ENCODE measurements around the gene RYR2.

The RYR2 gene

DNA sequence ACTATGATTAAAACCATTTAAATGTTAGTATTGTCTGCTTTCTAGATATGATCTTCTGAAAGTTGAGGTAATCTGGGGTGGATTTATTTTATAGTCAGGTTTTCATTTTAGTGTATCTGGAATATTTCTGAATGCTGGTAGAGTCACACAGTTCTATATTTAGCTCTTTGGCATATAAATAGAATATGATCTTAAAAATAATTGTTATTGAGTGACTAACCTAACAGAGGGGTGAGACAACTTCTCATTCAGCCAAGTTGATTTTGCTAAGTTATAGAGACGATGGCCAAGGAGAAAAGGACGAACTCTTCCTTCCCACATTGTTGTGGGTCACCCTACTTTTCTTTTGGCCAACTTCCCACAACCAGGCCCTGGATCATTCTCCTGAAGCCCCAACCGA, 30.6 kb upstream of the RYR2 start:
- TF ChIP-seq TAF1 (IDR thresholded peaks at IDR 0.05; ENCODE audit: borderline replicate concordance, low read depth, low read length): no peak
- no peak for TF ChIP-seq POLR2A (IDR thresholded peaks at IDR 0.05; ENCODE audit: low read depth, low read length)
- TF ChIP-seq POLR2AphosphoS5 (IDR thresholded peaks at IDR 0.05; ENCODE audit: low read depth, low read length): no peak
- DNase-seq (ENCODE audit: insufficient read length) (no peak), FAIRE-seq (no peak)

- TF ChIP-seq POLR2AphosphoS5 (IDR thresholded peaks at IDR 0.05; ENCODE audit: low read depth, low read length): no peak
- TF ChIP-seq POLR2A (IDR thresholded peaks at IDR 0.05; ENCODE audit: low read depth, low read length): no peak
- TF ChIP-seq TAF1 (IDR thresholded peaks at IDR 0.05; ENCODE audit: borderline replicate concordance, low read depth, low read length): no peak
- no peak for FAIRE-seq
- DNase-seq (ENCODE audit: insufficient read length): no peak
Measured at GRCh38 chr1:237012361-237012760, 29.6 kb upstream of the RYR2 start.

DNA sequence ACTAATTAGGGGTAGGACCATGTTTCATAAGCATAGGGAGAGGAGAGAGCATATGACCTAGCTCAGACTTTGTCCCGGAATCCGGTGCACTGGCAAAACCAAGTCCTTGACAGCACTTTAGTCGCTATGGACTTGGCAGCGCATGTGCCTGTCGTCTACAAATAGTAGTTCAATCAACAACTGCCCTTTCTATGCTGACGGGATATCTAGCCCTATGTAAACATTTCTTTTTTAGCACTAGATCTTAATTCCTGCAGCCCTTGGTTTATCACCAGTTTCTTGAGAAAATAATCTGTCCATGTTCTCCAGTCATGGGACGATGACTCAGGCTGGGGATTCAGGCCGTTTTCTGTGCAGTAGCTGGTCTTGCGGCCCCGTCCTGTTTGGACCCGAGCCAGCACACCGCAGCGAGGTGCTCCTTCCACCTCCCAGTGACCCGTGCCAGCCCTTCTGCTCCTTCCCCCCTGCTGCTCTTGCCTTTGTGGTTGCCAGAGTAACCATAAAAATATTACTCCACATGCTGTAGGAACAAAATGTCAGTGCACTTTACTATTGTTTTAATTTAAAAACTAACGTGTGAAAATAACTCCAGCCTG, 29.1 kb upstream of the RYR2 start:
- DNase-seq (ENCODE audit: insufficient read length) (no peak), FAIRE-seq (no peak)
- TF ChIP-seq TAF1 (IDR thresholded peaks at IDR 0.05; ENCODE audit: borderline replicate concordance, low read depth, low read length): no peak
- TF ChIP-seq POLR2A (IDR thresholded peaks at IDR 0.05; ENCODE audit: low read depth, low read length): no peak
- no peak for TF ChIP-seq POLR2AphosphoS5 (IDR thresholded peaks at IDR 0.05; ENCODE audit: low read depth, low read length)

DNA sequence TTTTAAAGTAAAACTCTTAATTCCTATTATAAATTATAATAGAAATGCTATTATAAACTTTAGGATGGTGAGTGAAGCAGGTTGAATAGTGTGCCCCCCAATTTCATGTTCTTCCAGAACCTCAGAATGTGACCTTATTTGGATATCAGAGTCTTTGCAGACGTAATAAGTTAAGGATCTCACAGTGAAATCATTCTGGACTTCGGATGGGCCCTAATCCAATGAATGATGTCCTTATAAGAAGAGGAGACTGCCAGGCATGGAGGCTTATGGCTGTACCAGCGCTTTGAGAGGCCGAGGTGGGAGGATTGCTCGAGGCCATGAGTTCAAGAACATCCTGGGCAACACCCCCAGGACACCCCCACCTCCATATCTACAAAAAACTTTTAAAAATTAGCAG, 28.4 kb upstream of the RYR2 start:
- FAIRE-seq (no peak), DNase-seq (ENCODE audit: insufficient read length) (no peak)
- no peak for TF ChIP-seq POLR2A (IDR thresholded peaks at IDR 0.05; ENCODE audit: low read depth, low read length)
- no peak for TF ChIP-seq POLR2AphosphoS5 (IDR thresholded peaks at IDR 0.05; ENCODE audit: low read depth, low read length)
- TF ChIP-seq TAF1 (IDR thresholded peaks at IDR 0.05; ENCODE audit: borderline replicate concordance, low read depth, low read length): no peak

DNA sequence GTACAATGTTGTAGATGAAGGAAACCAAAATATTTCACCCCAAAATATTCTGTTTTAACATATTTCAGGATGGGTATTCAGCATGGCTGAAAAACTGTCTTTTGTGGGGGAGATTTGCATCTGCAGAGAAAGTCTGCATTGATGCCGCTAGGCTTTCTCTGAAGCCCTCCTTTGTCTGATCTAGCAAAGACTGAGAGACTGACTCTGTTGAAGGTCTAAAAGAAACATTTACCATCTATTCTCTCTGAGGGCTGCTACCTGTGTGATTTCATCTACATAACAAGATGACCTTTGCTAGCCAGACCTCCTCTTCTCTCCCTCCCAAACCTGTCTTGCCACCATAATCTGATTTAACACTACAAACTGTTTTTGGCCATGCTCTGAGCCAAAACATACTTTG, 25.4 kb upstream of the RYR2 start:
- DNase-seq (ENCODE audit: insufficient read length) (no peak), FAIRE-seq (no peak)
- TF ChIP-seq POLR2A (IDR thresholded peaks at IDR 0.05; ENCODE audit: low read depth, low read length) (no peak), POLR2AphosphoS5 (IDR thresholded peaks at IDR 0.05; ENCODE audit: low read depth, low read length) (no peak), TAF1 (IDR thresholded peaks at IDR 0.05; ENCODE audit: borderline replicate concordance, low read depth, low read length) (no peak)

GRCh38 chr1:237018896-237019295, 23.1 kb upstream of the RYR2 start:
- FAIRE-seq (no peak), DNase-seq (ENCODE audit: insufficient read length) (no peak)
- TF ChIP-seq TAF1 (IDR thresholded peaks at IDR 0.05; ENCODE audit: borderline replicate concordance, low read depth, low read length): no peak
- no peak for TF ChIP-seq POLR2AphosphoS5 (IDR thresholded peaks at IDR 0.05; ENCODE audit: low read depth, low read length)
- no peak for TF ChIP-seq POLR2A (IDR thresholded peaks at IDR 0.05; ENCODE audit: low read depth, low read length)

GRCh38 chr1:237025358-237026074, 16.5 kb upstream of the RYR2 start:
- FAIRE-seq (no peak), DNase-seq (ENCODE audit: insufficient read length) (no peak)
- TF ChIP-seq POLR2AphosphoS5 (IDR thresholded peaks at IDR 0.05; ENCODE audit: low read depth, low read length) (no peak), TAF1 (IDR thresholded peaks at IDR 0.05; ENCODE audit: borderline replicate concordance, low read depth, low read length) (no peak), POLR2A (IDR thresholded peaks at IDR 0.05; ENCODE audit: low read depth, low read length) (no peak)

GRCh38 chr1:237029240-237029639, 12.7 kb upstream of the RYR2 start:
- no peak for FAIRE-seq
- TF ChIP-seq POLR2A (IDR thresholded peaks at IDR 0.05; ENCODE audit: low read depth, low read length) (no peak), POLR2AphosphoS5 (IDR thresholded peaks at IDR 0.05; ENCODE audit: low read depth, low read length) (no peak), TAF1 (IDR thresholded peaks at IDR 0.05; ENCODE audit: borderline replicate concordance, low read depth, low read length) (no peak)
- DNase-seq (ENCODE audit: insufficient read length): no peak

- DNase-seq (ENCODE audit: insufficient read length) (no peak), FAIRE-seq (no peak)
- TF ChIP-seq TAF1 (IDR thresholded peaks at IDR 0.05; ENCODE audit: borderline replicate concordance, low read depth, low read length): no peak
- no peak for TF ChIP-seq POLR2AphosphoS5 (IDR thresholded peaks at IDR 0.05; ENCODE audit: low read depth, low read length)
- TF ChIP-seq POLR2A (IDR thresholded peaks at IDR 0.05; ENCODE audit: low read depth, low read length): no peak
Measured at GRCh38 chr1:237029850-237030535, 12.0 kb upstream of the RYR2 start.

DNA sequence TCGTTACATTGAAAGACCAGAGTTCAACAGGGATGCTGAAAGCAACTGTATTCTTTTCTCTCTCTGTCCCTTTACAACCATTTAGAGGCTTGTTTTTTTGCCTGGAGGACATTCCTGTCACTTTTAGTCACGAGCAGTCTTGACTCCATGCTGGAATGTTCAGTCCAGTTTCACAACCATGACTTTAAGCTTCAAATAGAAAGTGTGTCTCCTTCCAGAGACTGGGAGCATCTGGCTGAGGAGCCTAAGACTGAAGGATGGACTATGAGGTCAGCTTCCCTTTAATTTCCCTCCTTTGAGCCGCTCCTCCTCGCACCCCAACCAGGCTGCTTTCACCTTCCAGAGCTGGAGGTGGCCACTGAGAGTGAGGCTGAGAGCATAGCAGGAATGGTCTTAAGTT, 10.5 kb upstream of the RYR2 start:
- DNase-seq (ENCODE audit: insufficient read length) (no peak), FAIRE-seq (no peak)
- no peak for TF ChIP-seq POLR2A (IDR thresholded peaks at IDR 0.05; ENCODE audit: low read depth, low read length)
- TF ChIP-seq POLR2AphosphoS5 (IDR thresholded peaks at IDR 0.05; ENCODE audit: low read depth, low read length): no peak
- TF ChIP-seq TAF1 (IDR thresholded peaks at IDR 0.05; ENCODE audit: borderline replicate concordance, low read depth, low read length): no peak

DNA sequence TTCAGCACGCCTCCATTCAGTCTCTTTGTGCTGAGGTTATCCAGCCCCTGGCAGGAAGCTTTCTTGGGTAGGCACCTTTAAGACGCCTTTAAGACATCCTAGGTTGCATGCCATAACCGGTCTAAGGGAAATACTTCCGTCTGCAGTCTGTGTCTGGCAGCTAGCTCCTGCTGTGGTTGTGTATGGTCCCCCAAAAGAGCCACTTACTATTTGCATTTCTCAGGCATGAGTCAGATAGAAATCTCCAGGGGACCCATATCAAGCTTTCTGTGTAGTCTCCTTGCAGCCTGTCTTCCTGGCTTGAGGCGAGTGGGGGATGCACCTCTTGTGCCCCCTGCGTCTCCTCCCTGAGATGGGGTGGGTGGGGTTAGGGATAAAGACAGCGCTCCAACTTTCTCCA, 10.0 kb upstream of the RYR2 start:
- DNase-seq (ENCODE audit: insufficient read length) (no peak), FAIRE-seq (no peak)
- TF ChIP-seq TAF1 (IDR thresholded peaks at IDR 0.05; ENCODE audit: borderline replicate concordance, low read depth, low read length): no peak
- TF ChIP-seq POLR2A (IDR thresholded peaks at IDR 0.05; ENCODE audit: low read depth, low read length): no peak
- TF ChIP-seq POLR2AphosphoS5 (IDR thresholded peaks at IDR 0.05; ENCODE audit: low read depth, low read length): no peak

DNA sequence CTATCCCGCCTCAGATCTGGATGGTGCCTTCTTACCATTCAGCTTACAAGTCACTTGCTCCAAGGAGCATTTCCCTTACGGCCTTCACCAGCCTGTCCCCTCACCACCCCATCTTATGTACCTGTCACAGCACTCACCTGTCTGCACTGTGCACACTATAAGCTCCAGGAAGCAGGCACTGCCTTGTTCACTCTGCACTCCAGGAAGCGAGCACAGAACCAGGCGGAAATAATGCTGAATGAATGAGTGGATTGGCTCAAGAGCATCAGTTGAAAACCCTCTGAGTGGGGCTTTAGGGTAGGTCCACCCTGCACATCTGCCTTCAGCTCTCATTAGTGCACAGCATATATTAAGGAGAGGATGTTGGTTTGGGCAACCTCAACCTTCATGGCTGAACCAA, 8.9 kb upstream of the RYR2 start:
- DNase-seq (ENCODE audit: insufficient read length) (no peak), FAIRE-seq (no peak)
- TF ChIP-seq TAF1 (IDR thresholded peaks at IDR 0.05; ENCODE audit: borderline replicate concordance, low read depth, low read length) (no peak), POLR2A (IDR thresholded peaks at IDR 0.05; ENCODE audit: low read depth, low read length) (no peak), POLR2AphosphoS5 (IDR thresholded peaks at IDR 0.05; ENCODE audit: low read depth, low read length) (no peak)
